Naive thymus-derived CD4-positive, alpha-beta T cell (primary cell): Measurements from ENCODE around the gene PPP1R37. TPM values are rescaled to one million over a fixed set of nuclear protein-coding genes. Genes with fewer than 3 reads are reported as not detected.

ENCODE experiments used
- ATAC-seq: fragments of 150-1000 bp; cut with Tn5 transposase; 2 replicates; pipeline ENCODE4 v1.10.0; 2021; ENCODE audit warnings: mild to moderate bottlenecking, moderate library complexity
- CTCF ChIA-PET: fragments of 350-600 bp; sonication (Branson Sonifier 250); formaldehyde crosslinking; loops from one replicate; lab custom pipeline; 2021; ENCODE audit warnings: antibody characterized with exemption; lab: Charles Lee
- POLR2A ChIA-PET: fragments of 350-600 bp; sonication (Branson Sonifier 250); formaldehyde crosslinking; loops from one replicate; lab custom pipeline; 2021; ENCODE audit warnings: antibody characterized with exemption, inconsistent platforms; lab: Charles Lee
- DNase-seq, 9 donors: peaks; one replicate each; pipeline versions ENCODE4 v3.0.0 to v3.0.0-alpha.2; 2020 to 2022; ENCODE audit warnings: mixed read lengths in 1 of 9
- H3K27ac ChIP-seq: one replicate; pipeline ENCODE4 v1.7.0; 2013; ENCODE audit warnings: mild to moderate bottlenecking, low read depth, low read length, moderate library complexity
- H3K27me3 ChIP-seq, 2 donors: one replicate each; pipeline ENCODE4 v1.7.0; 2013; ENCODE audit warnings: low read length in 2 of 2, mild to moderate bottlenecking in 2 of 2, moderate library complexity in 2 of 2; ENCODE audit not compliant: control insufficient read depth in 2 of 2, insufficient read depth in 2 of 2
- H3K36me3 ChIP-seq, 3 experiments: 1 replicate in 2 of 3; 2 replicates in 1 of 3; pipeline ENCODE4 v1.7.0; 2013; ENCODE audit warnings: low read length in 3 of 3, mild to moderate bottlenecking in 3 of 3, moderate library complexity in 1 of 3; ENCODE audit not compliant: insufficient read depth in 3 of 3, control insufficient read depth in 2 of 3
- H3K4me1 ChIP-seq, 2 donors: one replicate each; pipeline ENCODE4 v1.7.0; 2013; ENCODE audit warnings: low read length in 2 of 2, mild to moderate bottlenecking in 2 of 2, moderate library complexity in 1 of 2; ENCODE audit not compliant: control insufficient read depth in 2 of 2, insufficient read depth in 2 of 2
- H3K4me3 ChIP-seq: 2 replicates; pipeline ENCODE4 v1.7.0; 2013; ENCODE audit warnings: mild to moderate bottlenecking, low read length
- H3K9me3 ChIP-seq, 3 experiments: 1 replicate in 2 of 3; 2 replicates in 1 of 3; pipeline ENCODE4 v1.7.0; 2013; ENCODE audit warnings: low read length in 3 of 3; ENCODE audit not compliant: control insufficient read depth in 2 of 3
- H3K27ac Mint-ChIP-seq, 9 donors: one replicate each; pipeline ENCODE4 v1.8.0; 2020 to 2022; ENCODE audit warnings: mixed read lengths in 9 of 9, mild to moderate bottlenecking in 8 of 9, moderate library complexity in 5 of 9, inconsistent platforms in 2 of 9
- H3K27me3 Mint-ChIP-seq, 5 donors: one replicate each; pipeline ENCODE4 v1.8.0; 2021 to 2022; ENCODE audit warnings: mixed read lengths in 5 of 5, mild to moderate bottlenecking in 1 of 5
- H3K36me3 Mint-ChIP-seq, 5 donors: one replicate each; pipeline ENCODE4 v1.8.0; 2020 to 2022; ENCODE audit warnings: mixed read lengths in 5 of 5, mild to moderate bottlenecking in 3 of 5, inconsistent platforms in 1 of 5
- H3K4me1 Mint-ChIP-seq, 7 donors: one replicate each; pipeline ENCODE4 v1.8.0; 2020 to 2022; ENCODE audit warnings: mixed read lengths in 7 of 7, mild to moderate bottlenecking in 3 of 7, inconsistent platforms in 1 of 7
- H3K4me3 Mint-ChIP-seq, 10 donors: one replicate each; pipeline ENCODE4 v1.8.0; 2020 to 2022; ENCODE audit warnings: mild to moderate bottlenecking in 10 of 10, mixed read lengths in 10 of 10, moderate library complexity in 6 of 10, inconsistent platforms in 2 of 10
- H3K9me3 Mint-ChIP-seq, 11 donors: one replicate each; pipeline ENCODE4 v1.8.0; 2020 to 2022; ENCODE audit warnings: mixed read lengths in 11 of 11, mild to moderate bottlenecking in 4 of 11, inconsistent platforms in 1 of 11, moderate library complexity in 1 of 11
- intact Hi-C, 2 donors: fragments of 100-400 bp; cut with micrococcal nuclease; formaldehyde crosslinking; loops; one replicate each; pipeline ENCODE4 v1.15.1; 2023
- polyA plus RNA-seq, 2 donors: library from polyadenylated mRNA; unstranded; fragments of 300-500 nt; fragmentation: Illumina TruSeq; gene quantifications; one replicate each; pipeline ENCODE4 v1.2.3, GENCODE V29; 2021
- total RNA-seq, 6 experiments: library from RNA in 5 of 6; stranded (reverse) in 5 of 6; gene quantifications; 1 replicate in 5 of 6; 2 replicates in 1 of 6; pipeline ENCODE4 v1.2.3 and lab custom pipeline; 2021 to 2026

PPP1R37 gene
- total and polyA plus RNA-seq, 7 experiments from 2014 or later, result 1.4 to 28.3 (median 20.6) TPM

DNA sequence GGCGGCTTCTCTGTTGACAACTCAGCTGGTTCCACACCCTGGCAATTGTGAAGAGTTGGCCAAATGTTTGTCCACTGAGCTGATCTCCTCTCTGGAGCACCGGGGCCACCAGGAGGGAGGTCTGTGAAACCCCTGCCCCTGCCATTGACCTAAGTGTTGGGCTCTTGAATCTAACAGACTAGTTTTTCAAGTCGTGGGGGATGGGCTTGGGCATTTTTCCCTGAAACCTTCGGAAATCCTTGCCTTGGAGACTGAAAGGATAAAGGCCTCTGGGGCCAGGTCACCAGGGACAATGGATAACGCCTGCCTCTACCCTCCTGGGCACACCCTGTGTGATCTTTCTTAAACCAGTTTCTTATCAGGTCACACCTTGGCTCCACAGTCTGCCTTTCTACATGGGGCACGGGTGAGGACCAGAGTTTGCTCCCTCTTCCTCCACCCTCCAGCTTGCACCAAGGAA lies 13.0 kb upstream of the PPP1R37 start:
- Mint-ChIP-seq H3K4me3 (peak overlapping the region; percentile 87 to 99 (median 94)), H3K27me3 (no peaks in the 10 kb centered on the region), H3K4me1 (peaks cover 32 to 53% (median 48%) of the 10 kb centered on the region in 7 donors), H3K36me3 (peaks cover 7 to 10% (median 10%) of the 10 kb centered on the region in 5 donors), H3K9me3 (no peaks in the 10 kb centered on the region), H3K27ac (peak overlapping the region in 8 of 9 donors; percentile 52 to 94 (median 84))
- no peak for DNase-seq
- Histone ChIP-seq H3K9me3 (no peaks in the 10 kb centered on the region), H3K27ac (peak overlapping the region; percentile 86), H3K27me3 (no peaks in the 10 kb centered on the region), H3K4me1 (peaks cover 20 to 31% of the 10 kb centered on the region in 2 donors), H3K4me3 (peak overlapping the region; percentile 99), H3K36me3 (peaks cover 0 to 20% (median 0%) of the 10 kb centered on the region in 3 experiments)
- ATAC-seq, result no peak
- CTCF ChIA-PET, result interaction anchor here (0.7 kb wide), 1 partner anchor 21 kb away, joined by 8 read pairs; no protein-coding TSS in a partner anchor
- intact Hi-C loops, result loop anchor here (1.0 to 5.0 kb wide), 4 partner anchors 12 to 98 kb away; partner anchors contain the start of genes BLOC1S3 (in 2 of the 2), RELB (in 2 of the 2) and TRAPPC6A (in 2 of the 2)
- POLR2A ChIA-PET, result interaction anchor here (1.0 to 2.4 kb wide), 3 partner anchors 12 to 92 kb away, joined by 3 to 21 read pairs (median 5); partner anchors contain the start of gene PPP1R37

DNA sequence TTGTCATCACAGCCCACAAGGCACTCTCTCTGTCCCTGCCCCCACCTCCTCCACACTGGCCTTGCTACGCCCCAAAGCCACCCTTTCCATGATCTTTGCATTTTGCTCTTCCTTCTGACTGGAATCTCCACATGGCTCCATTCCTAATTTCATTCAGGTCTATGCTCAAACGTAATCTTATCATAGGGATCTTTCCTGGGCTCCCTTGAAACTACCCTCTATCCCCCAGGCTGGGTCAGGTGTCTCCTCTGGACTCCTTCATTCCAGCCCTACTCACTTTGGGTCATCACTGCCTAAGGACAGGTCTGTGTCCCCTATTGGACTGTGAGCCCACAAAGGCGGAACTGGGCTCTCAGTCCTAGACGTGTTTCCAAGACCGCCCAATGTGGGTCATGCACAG lies 10.8 kb upstream of the PPP1R37 start:
- no peak overlapping the region for H3K27ac ChIP-seq
- peaks cover 0 to 25% (median 0%) of the 10 kb centered on the region in 3 experiments for H3K36me3 ChIP-seq
- no peaks in the 10 kb centered on the region for H3K9me3 ChIP-seq
- peak overlapping the region in 8 of 10 donors; percentile 6 to 81 (median 38) for H3K4me3 Mint-ChIP-seq
- no peak for DNase-seq
- H3K27me3 Mint-ChIP-seq, result no peaks in the 10 kb centered on the region
- CTCF ChIA-PET, result interaction anchor here (0.7 kb wide), 1 partner anchor 32 kb away, joined by 4 read pairs; no protein-coding TSS in a partner anchor
- intact Hi-C loops, result no loop called here
- H3K9me3 Mint-ChIP-seq, result no peaks in the 10 kb centered on the region
- ATAC-seq, result no peak
- peaks cover 7 to 13% (median 10%) of the 10 kb centered on the region in 5 donors for H3K36me3 Mint-ChIP-seq
- H3K27ac Mint-ChIP-seq, result peak overlapping the region in 3 of 9 donors; percentile 49 to 91 (median 75)
- peaks cover 26 to 47% (median 43%) of the 10 kb centered on the region in 7 donors for H3K4me1 Mint-ChIP-seq
- no peak overlapping the region for H3K4me3 ChIP-seq
- POLR2A ChIA-PET, result no interaction called here
- H3K4me1 ChIP-seq, result peaks cover 12 to 24% of the 10 kb centered on the region in 2 donors
- no peaks in the 10 kb centered on the region for H3K27me3 ChIP-seq

DNA sequence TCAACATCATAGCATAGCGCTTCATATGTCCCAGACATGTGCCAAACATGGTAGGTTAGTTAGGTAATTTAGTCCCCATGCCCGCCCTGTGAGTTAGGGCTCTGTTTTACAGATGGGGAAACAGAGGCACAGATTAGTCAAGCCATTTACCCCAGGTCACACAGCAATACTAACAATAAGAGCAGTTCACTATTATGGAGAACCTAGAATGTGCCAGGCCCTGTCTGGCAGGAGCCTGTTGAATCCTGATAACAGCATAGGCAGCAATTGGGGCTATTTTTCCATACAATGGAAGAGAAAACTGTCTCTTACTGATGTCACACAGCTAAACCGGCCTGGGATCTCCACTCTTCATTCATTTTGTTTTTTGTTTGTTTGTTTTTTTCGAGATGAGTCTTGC lies 6.5 kb upstream of the PPP1R37 start:
- DNase-seq (no peak), ATAC-seq (no peak)
- Histone ChIP-seq H3K4me1 (peaks cover 13 to 30% of the 10 kb centered on the region in 2 donors), H3K4me3 (no peak overlapping the region), H3K9me3 (no peaks in the 10 kb centered on the region), H3K27me3 (no peaks in the 10 kb centered on the region), H3K36me3 (peaks cover 0 to 29% (median 4%) of the 10 kb centered on the region in 3 experiments), H3K27ac (no peak overlapping the region)
- Mint-ChIP-seq H3K9me3 (peaks cover 0 to 2% (median 0%) of the 10 kb centered on the region in 11 donors), H3K27me3 (no peaks in the 10 kb centered on the region), H3K27ac (peak overlapping the region; percentile 7 to 90 (median 71)), H3K4me1 (peaks cover 23 to 44% (median 34%) of the 10 kb centered on the region in 7 donors), H3K4me3 (no peak overlapping the region), H3K36me3 (peaks cover 7 to 25% (median 14%) of the 10 kb centered on the region in 5 donors)
- intact Hi-C loops, result no loop called here
- ChIA-PET POLR2A (interaction anchor here (0.9 kb wide), 1 partner anchor 30 kb away, joined by 3 read pairs; no protein-coding TSS in a partner anchor), CTCF (no interaction called here)

DNA sequence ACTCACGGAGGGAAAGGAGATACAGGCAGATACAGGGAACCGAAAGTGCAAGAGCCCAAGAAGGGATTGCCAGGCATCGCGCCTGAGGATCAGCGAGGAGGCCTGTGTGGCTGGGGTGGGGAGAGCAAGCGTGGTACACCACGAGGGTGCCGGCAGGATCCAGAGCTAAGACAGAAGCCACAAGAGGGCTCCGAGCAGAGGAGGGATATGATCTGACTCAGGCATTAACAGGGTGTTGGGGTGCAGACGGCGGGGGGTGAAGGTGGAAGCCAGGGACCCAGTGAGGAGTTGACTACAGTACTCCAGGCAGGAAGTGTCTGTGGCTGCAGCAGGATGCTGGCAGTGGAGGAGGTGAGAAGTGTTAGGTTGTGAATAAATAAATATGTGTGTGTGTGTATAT lies 5.4 kb upstream of the PPP1R37 start:
- H3K4me1 Mint-ChIP-seq, result peaks cover 20 to 41% (median 31%) of the 10 kb centered on the region in 7 donors
- no peaks in the 10 kb centered on the region for H3K27me3 Mint-ChIP-seq
- peak in 6 of 9 donors; percentile 17 to 47 (median 42) for DNase-seq
- Histone ChIP-seq H3K27me3 (no peaks in the 10 kb centered on the region), H3K27ac (peak overlapping the region; percentile 38), H3K4me3 (no peak overlapping the region), H3K4me1 (peaks cover 13 to 30% of the 10 kb centered on the region in 2 donors), H3K9me3 (no peaks in the 10 kb centered on the region), H3K36me3 (peaks cover 0 to 19% (median 4%) of the 10 kb centered on the region in 3 experiments)
- intact Hi-C loops, result no loop called here
- ATAC-seq, result peak; percentile 63
- peak overlapping the region; percentile 74 to 96 (median 88) for H3K27ac Mint-ChIP-seq
- H3K9me3 Mint-ChIP-seq, result peaks cover 0 to 4% (median 0%) of the 10 kb centered on the region in 11 donors
- peaks cover 0 to 18% (median 8%) of the 10 kb centered on the region in 5 donors for H3K36me3 Mint-ChIP-seq
- ChIA-PET POLR2A (interaction anchor here (0.7 to 1.3 kb wide), 2 partner anchors 9 to 408 kb away, joined by 4 to 6 read pairs; partner anchors contain the start of gene GEMIN7), CTCF (interaction anchor here (0.6 kb wide), 1 partner anchor 1310 kb away, joined by 3 read pairs; no protein-coding TSS in a partner anchor)
- H3K4me3 Mint-ChIP-seq, result peak overlapping the region; percentile 27 to 83 (median 64)

DNA sequence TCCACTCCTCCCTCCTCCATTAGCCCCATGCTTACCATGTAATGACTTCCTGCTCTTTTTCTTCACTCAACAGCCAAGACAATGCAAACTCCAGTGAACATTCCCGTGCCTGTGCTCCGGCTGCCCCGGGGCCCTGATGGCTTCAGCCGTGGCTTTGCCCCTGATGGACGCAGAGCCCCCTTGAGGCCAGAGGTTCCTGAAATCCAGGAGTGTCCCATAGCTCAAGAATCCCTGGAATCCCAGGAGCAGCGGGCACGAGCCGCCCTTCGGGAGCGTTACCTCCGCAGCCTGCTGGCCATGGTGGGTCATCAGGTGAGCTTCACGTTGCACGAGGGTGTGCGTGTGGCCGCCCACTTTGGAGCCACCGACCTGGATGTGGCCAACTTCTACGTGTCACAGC lies 2.9 kb upstream of the PPP1R37 start:
- Histone ChIP-seq H3K27ac (no peak overlapping the region), H3K27me3 (no peaks in the 10 kb centered on the region), H3K9me3 (no peaks in the 10 kb centered on the region), H3K4me1 (peaks cover 28 to 46% of the 10 kb centered on the region in 2 donors), H3K36me3 (peaks cover 0 to 18% (median 4%) of the 10 kb centered on the region in 3 experiments), H3K4me3 (no peak overlapping the region)
- ATAC-seq (no peak), DNase-seq (no peak)
- peak overlapping the region in 1 of 9 donors; percentile 51 for H3K27ac Mint-ChIP-seq
- H3K4me1 Mint-ChIP-seq, result peaks cover 38 to 63% (median 52%) of the 10 kb centered on the region in 7 donors
- H3K27me3 Mint-ChIP-seq, result no peaks in the 10 kb centered on the region
- H3K9me3 Mint-ChIP-seq, result peaks cover 0 to 8% (median 0%) of the 10 kb centered on the region in 11 donors
- POLR2A ChIA-PET, result interaction anchor here (1.0 to 3.8 kb wide), 3 partner anchors 11 to 88 kb away, joined by 3 to 22 read pairs (median 9); partner anchors contain the start of genes GEMIN7 and TRAPPC6A
- peak overlapping the region in 4 of 10 donors; percentile 10 to 29 (median 29) for H3K4me3 Mint-ChIP-seq
- CTCF ChIA-PET, result no interaction called here
- intact Hi-C loops, result loop anchor here in 1 of 2 donors (5.0 kb wide), 4 partner anchors 37 to 797 kb away; partner anchors contain the start of genes BCL3, IRF2BP1 and MARK4
- peaks cover 0 to 18% (median 8%) of the 10 kb centered on the region in 5 donors for H3K36me3 Mint-ChIP-seq

DNA sequence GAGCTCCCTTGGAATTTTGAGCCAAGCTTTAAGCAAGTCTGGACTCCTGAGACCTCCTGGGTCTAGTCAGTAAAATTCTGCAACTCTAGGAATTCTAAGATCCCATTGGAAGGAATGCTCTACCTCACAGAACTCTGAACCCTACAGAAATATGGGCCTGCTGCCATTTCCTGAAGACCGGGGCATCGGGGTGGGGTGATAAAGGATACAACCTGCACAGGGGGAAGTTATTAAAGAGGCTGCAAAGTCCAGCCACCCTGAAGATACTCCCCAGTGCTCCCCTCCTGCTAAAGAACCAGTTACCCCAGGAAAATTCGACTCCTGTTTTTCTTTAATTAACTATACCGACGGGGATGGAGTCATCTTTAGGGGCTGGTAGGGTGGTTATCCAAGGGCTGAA lies 2.4 kb upstream of the PPP1R37 start:
- Mint-ChIP-seq H3K36me3 (peaks cover 0 to 18% (median 4%) of the 10 kb centered on the region in 5 donors), H3K4me3 (peak overlapping the region in 2 of 10 donors; percentile 12 to 31), H3K27me3 (no peaks in the 10 kb centered on the region), H3K4me1 (peaks cover 41 to 66% (median 55%) of the 10 kb centered on the region in 7 donors), H3K27ac (peak overlapping the region in 3 of 9 donors; percentile 46 to 98 (median 97)), H3K9me3 (peaks cover 0 to 8% (median 0%) of the 10 kb centered on the region in 11 donors)
- Histone ChIP-seq H3K36me3 (peaks cover 0 to 13% (median 4%) of the 10 kb centered on the region in 3 experiments), H3K27me3 (no peaks in the 10 kb centered on the region), H3K27ac (peak overlapping the region; percentile 90), H3K9me3 (no peaks in the 10 kb centered on the region), H3K4me3 (no peak overlapping the region), H3K4me1 (peaks cover 28 to 51% of the 10 kb centered on the region in 2 donors)
- intact Hi-C loops, result loop anchor here (1.0 to 5.0 kb wide), 6 partner anchors 37 to 797 kb away; partner anchors contain the start of genes CLASRP (in 2 of the 2), BCL3 (in 1 of the 2), IRF2BP1 (in 1 of the 2) and MARK4 (in 1 of the 2)
- ChIA-PET POLR2A (interaction anchor here (1.0 to 3.8 kb wide), 3 partner anchors 12 to 88 kb away, joined by 3 to 22 read pairs (median 9); partner anchors contain the start of genes GEMIN7 and TRAPPC6A), CTCF (no interaction called here)
- DNase-seq (no peak), ATAC-seq (no peak)
